ENCODE measurements around the gene ADGRB2. TPM values are rescaled to one million over a fixed set of nuclear protein-coding genes. Genes with fewer than 3 reads are reported as not detected.
A peak's percentile ranks its signal among the peaks of the same experiment; 100 is the strongest.

Gene ADGRB2
- polyA plus RNA-seq, 1 donor = 17.6 TPM

- no peak for DNase-seq
Observed at GRCh38 chr1:31745946-31746670, 18.0 kb downstream of the ADGRB2 start.

GRCh38 chr1:31745096-31745945, 18.8 kb downstream of the ADGRB2 start:
- DNase-seq = no peak

- no peak for DNase-seq
Observed at GRCh38 chr1:31744165-31744888, 19.8 kb downstream of the ADGRB2 start.

GRCh38 chr1:31742462-31743212, 21.5 kb downstream of the ADGRB2 start:
- DNase-seq = no peak

GRCh38 chr1:31739346-31739745, 24.8 kb downstream of the ADGRB2 start:
- no peak for DNase-seq

GRCh38 chr1:31736675-31737074, 27.5 kb downstream of the ADGRB2 start:
- no peak for DNase-seq

GRCh38 chr1:31735571-31735970, 28.6 kb downstream of the ADGRB2 start:
- no peak for DNase-seq

- DNase-seq = no peak
Observed at GRCh38 chr1:31734582-31735107, 29.5 kb downstream of the ADGRB2 start.

- no peak for DNase-seq
Observed at GRCh38 chr1:31733389-31734219, 30.5 kb downstream of the ADGRB2 start.

- DNase-seq = no peak
Observed at GRCh38 chr1:31732751-31733289, 31.3 kb downstream of the ADGRB2 start.

GRCh38 chr1:31732343-31732742, 31.8 kb downstream of the ADGRB2 start:
- DNase-seq = no peak

- DNase-seq = no peak
Observed at GRCh38 chr1:31731049-31731565, 33.0 kb downstream of the ADGRB2 start.

- DNase-seq = no peak
Observed at GRCh38 chr1:31730336-31731048, 33.6 kb downstream of the ADGRB2 start.

- DNase-seq = no peak
Observed at GRCh38 chr1:31727849-31728248, 36.3 kb downstream of the ADGRB2 start.

GRCh38 chr1:31727195-31727594, 36.9 kb downstream of the ADGRB2 start:
- DNase-seq = no peak

GRCh38 chr1:31726715-31727114, 37.4 kb downstream of the ADGRB2 start:
- DNase-seq = no peak

- no peak for DNase-seq
Observed at GRCh38 chr1:31725777-31726535, 38.2 kb downstream of the ADGRB2 start.

GRCh38 chr1:31725134-31725533, 39.0 kb downstream of the ADGRB2 start:
- DNase-seq = no peak

- peak; percentile 68 for DNase-seq
Observed at GRCh38 chr1:31723828-31724359, 40.2 kb downstream of the ADGRB2 start.
